Middle frontal gyrus (tissue), 1 donor: ENCODE results near the gene CTTNBP2.

Source experiments
- DNase-seq: peaks from one replicate; pipeline ENCODE4 v3.0.0-alpha.2; 2015; ENCODE audit warnings: low spot score; ENCODE audit errors: extremely low spot score

CTTNBP2 gene

DNA sequence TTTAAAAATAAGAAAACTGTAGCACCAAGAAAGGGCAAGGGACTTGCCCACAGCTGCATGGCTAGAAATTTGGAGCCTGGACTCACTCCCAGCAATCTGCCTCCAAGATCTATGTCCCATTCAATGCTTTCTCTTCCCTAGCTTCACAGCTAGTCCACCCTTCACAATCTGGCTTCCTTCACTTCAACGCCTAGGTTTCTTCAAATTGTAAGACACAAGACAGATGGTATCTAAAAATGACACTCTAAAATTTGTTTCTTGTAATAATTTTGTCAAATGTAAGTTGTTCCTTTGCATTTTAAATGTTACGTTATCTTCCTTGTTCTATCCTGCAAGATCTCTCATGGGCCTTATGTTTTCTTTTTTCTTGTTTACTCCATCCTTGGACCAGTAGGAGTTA lies 48.6 kb downstream of the CTTNBP2 start:
- peak; percentile 64 for DNase-seq

DNA sequence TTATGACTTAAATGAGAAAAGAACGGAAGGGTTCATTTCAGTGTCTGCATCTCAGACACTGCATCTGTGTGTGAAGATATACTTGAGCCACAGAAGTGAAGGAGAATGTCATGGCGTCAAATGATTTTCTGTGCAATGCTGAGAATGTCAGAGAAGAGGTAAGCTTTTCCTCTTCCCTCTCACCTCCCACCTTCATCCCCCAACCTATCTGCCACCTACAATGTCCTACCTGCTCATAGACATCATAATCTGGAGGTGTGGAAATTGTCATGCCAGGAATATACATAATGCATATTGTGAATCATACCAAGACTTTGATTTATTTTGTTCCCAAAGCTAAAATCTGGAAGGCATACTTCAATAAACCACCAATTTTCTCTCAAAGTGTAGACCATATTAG lies 53.7 kb downstream of the CTTNBP2 start:
- no peak for DNase-seq

DNA sequence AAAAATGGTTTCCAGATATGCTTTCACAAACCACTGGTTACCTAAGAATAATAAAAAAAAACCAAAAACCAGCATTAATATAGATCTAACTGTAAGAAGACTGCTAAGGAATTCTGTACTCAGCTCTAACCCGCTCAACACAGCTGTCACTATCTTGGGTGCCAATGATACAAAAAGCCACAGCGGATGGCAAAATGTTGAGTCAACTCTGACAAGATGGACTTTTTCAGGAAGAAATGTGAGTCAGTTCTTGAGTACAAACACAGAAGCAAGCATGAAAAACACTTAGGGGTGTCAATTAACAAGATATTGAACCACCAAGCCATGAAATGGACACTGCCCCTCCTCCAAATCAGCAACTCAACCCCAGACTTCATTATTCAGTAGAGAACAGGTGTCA lies 55.0 kb downstream of the CTTNBP2 start:
- DNase-seq = no peak

DNA sequence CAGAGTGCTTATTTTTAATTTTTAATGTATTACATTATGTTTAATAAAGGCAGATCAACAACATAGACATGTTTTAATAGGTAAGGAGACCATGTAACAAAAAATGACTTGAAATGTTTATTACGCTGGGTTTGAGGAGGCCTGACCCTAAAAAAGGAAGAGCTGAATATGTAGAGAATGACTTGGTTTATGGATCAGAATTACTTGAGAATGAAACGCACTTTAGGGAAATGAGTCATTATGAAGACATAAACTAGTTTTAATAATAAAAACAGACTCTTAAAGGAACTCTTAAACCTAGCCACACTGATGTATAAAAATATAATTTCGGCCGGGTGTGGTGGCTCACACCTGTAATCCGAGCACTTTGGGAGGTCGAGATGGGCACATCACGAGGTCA lies 56.5 kb downstream of the CTTNBP2 start:
- DNase-seq = no peak

DNA sequence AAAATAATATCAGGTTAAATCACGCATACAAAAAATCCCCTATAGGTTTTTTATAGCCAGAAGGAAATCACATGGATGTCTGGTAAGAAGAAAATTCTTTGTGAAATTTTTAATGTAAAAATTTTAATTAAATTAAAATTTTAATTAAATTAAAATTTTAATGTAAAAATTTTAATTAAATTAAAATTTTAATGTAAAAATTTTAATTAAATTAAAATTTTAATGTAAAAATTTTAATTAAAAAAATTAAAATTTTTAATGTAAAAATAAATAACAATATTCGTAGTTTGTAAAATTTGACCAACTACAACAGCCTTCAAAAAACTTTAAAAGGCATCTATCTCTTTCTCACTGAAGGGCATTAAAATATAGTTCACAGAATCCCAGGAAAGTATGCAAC lies 61.5 kb downstream of the CTTNBP2 start:
- DNase-seq = no peak

DNA sequence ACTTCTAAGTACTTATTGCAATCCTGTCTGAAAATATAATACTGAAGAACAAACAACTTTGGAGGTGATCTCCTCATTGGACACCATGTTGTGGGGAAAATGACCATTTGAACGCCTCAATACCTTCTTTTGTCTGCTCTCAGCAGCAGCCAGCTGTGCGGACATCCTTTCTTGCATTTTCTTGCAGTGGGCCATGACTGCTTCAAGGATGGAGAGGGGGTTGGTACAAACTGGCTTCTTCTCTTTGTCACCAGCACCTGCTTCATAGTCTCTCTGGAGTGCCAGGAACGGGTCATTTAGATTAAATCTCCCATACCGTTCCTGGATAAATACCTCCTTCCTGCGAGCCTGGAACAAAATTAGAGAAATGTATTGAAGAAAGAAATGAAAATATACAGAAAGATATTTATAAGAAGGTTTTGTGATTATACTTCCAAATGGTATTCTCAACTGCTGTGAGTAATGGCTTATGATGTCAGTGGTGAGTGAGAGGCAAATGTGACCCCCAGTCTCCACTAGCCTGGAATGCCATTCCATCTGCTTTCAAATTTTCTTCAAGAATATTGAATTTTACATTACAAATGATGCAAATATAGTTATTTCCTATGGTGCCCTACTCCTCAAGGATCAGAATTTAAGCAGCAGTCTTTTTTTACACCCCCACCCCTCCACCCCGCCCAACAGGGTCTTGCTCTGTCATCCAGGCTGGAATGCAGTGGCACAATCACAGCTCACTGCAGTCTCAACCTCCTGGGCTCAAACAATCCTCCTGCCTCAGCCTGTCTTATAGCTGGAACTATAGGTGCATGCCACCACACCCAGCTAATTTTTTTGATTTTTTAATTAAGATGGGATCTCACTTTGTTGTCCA lies 62.4 kb downstream of the CTTNBP2 start:
- no peak for DNase-seq

DNA sequence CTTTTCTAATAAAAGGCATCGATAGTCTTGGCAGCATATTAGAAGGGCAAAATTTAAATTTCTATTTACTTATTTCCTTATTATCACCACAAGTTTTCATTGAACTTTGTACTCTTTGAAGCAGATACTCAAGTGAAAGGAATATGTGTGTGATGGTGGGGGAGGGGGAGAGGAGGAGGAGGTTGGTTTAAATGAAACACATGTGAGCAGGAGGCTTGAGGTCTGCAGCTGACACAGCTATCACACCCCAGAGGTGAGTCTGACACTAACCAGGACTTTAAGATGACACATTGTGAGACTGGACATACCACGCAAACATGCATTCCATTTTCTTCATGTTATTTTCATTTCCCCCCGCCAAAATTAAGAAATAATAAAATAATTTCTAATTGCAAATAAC lies 63.3 kb downstream of the CTTNBP2 start:
- DNase-seq = no peak

DNA sequence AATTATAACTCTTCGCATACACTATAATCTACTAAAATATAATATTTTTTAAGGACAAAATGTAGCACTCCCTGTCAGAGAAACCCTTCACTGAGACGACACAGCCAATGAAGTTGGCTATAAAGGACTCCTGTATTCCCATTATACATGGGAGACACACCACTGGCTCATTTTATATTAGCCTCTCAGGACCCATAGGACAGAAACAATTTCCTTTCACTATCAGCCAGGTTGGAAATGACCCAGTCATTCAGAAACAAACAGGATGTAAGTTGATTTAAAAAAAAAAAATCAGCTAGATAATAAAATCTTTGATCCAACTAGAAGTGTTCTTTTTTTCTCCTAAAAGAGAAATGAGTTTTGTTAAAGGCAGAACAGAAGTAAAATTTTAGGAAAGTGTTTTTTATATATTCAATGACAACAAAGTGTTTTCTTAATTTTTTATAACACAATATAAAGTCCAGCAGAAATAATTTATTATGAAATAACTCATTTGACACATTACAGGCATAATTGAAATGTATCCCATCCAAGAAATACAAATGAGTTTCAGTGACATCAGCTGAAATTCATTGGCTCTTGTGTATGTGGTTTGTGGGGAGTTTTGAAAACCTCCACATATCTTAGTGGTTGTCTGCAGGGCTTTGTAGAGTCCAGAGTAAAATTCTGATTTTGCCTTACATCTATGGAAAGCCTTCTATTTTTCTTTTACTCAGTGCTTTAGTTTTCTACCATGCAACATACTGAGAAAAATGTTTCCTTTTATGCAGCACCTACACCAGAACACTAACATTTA lies 64.1 kb downstream of the CTTNBP2 start:
- DNase-seq = no peak

DNA sequence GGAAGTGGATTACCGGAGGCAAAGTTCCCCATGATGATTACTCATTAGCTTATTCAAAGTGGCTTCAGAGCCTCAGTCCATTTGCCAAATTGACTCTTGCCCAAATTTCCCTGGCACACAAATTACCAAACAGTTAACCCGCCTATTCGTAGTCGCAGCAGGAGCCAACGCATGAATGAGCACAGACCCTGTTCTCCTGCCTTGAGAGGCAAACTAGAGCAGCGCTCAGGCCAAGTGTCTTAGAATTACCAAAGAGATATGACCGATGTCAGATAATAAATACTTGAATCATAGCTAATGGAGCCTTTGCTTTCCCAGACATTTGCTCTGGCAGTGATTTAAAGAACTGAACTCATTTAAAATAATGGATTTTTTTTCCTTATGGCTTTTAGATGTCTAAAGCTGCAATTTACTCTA lies 64.9 kb downstream of the CTTNBP2 start:
- DNase-seq = no peak

DNA sequence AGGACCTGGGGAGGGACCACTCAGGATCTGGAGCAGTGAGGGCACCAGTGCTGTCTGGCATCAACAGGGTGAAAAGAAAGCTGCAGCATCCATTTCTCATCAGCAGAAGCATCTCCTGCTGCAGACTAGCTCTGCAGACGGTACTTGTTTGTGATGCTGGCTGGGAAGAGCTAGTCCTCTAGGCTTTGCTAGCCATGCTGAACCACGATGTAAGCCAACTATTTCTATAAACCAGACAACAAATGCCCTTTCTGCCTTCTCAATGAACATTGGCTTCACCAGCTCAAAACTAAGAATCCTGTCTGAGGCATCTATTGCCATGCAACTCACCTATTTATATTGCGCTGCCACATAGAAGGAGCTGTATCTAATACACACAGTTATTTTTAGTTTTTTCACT lies 65.6 kb downstream of the CTTNBP2 start:
- no peak for DNase-seq

DNA sequence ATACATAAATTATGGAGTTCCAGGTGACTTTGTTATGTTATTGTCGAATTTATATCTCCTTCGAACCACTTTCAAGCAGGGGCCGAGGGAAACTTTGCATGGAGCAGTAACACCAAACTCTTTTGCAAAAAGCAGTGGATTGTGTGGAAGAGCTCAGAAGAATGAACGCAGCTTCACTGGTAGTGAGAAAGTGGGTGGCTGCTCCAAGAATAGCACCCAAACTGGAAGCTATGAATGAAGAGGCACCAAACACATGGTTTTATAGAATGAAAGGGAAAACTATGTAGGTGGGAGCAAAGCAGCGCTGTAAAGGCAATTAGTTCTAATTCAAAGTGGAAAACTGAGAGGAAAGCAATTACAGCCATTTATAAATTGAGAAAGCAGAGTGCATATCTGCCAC lies 67.2 kb downstream of the CTTNBP2 start:
- DNase-seq = no peak

DNA sequence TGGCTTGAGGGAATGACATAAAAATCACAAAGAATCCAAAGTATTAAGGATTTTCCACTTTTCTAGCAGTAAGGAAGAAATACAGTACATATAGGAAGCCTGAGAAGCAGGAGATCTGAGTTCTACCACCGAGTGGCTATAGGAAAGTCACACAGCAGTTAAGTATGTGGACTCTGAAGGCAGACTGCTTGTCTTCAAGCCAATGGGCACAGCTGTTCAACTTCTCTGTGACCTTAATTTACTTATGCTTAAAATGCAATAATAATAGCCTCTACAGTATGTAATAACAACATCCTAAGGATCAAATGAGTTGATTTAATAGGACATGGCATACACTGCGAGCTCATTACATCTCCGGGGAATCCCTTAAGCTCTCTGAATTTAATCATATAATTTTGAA lies 68.0 kb downstream of the CTTNBP2 start:
- DNase-seq = no peak

DNA sequence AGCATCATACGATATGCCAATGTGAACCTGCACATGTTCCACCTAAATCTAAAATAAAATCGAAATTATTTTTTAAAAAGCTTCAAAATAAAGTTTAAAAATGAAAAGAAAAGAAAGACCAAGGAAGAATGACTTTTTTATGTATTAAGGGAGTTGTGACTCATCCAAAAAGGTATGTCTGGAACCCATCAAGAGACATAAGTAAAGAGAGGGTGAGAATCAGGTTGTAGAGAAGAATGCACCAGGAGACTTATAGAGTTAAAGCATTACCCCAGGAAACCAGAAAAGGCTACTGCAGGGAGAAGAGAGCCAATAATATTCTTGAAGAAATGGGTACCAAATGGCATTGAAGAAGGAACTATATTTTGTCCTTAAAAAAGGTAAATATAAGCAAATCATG lies 69.8 kb downstream of the CTTNBP2 start:
- DNase-seq = no peak

DNA sequence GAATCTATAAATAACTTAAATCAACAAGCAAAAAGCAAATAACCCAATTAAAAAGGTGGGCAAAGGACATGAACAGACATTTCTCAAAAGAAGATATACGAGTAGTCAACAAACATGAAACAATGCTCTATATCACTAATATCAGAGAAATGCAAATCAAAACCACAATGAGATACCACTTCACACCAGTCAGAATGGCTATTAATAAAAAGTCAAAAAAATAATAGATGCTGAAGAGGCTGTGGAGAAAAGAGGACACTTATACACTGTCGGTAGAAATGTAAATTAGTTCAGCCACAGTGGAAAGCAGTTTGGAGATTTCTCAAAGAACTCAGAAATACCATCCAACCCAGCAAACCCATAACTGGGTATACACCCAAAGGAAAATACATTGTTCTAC lies 70.6 kb downstream of the CTTNBP2 start:
- no peak for DNase-seq

DNA sequence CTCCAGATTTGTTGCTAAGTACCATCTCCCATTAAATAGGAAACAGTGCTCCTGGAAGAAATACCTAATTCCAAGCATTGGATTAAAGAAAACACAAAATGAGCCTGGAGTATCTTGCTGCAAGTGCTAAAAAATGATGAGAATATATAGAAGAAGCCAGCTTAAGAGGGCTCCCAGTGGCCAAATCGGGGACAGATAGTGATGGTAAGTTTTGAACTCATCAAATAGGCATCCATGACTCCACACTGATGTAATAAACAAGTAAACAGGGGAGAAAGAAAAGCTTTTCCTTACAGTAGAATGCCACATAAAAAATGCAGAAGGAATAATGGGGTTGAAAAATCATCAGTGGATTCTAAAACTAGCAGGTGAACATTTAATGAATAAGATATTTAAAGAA lies 72.4 kb downstream of the CTTNBP2 start:
- no peak for DNase-seq

DNA sequence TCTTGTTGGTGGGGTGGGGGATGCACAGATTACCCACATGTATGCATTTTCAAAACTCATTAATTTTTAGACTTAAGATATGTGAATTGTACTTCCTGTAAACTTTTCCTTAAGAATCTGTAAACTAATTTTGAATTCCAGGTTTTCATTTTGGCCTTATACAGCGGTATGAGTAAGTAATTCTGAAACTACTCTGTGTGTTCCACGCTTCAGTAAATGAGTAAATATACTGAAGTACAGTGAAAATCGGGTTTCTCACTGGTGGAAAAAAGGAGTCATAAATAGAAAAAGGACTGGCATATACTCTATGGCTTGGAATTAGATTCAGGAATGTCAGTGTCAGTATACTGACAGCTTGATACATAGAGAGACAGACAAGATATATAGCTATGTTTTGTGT lies 72.8 kb downstream of the CTTNBP2 start:
- no peak for DNase-seq

DNA sequence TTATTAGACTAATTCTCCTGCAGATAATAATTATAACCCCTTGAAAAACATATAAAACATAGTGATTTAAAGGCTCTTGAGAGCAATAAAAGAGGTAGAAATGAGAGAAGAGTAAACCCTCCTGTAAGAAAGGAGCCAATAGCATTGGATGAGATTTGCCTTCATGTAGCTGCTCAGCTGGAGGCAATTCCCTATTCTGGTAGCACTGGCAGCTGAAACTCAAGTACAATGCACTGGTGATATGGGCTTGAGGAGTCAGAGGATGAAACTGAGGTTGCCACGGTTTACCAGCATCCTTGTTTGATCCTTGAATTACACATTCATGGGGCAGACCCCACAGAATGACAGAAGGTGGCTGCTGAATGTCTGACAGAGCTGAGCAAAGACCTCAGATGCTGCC lies 76.4 kb downstream of the CTTNBP2 start:
- DNase-seq = no peak

DNA sequence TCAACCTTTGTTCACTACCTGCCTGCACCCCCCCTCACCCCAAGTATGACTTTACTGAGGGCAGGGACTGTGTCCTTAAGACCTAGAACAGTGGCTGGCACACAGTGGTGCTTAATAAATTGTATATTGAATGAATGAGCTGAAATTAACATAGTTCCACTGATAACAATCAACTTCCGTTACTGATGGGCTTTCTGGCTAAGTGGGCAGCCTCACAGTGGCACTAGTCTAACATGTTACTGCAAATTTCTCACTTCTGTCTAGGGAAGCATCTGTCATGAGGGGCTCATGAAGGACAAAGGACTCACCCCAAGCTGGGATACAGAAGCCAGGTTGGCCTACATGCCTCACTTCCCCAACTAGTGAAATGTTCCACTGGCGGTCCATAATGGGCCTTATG lies 79.3 kb downstream of the CTTNBP2 start:
- no peak for DNase-seq

DNA sequence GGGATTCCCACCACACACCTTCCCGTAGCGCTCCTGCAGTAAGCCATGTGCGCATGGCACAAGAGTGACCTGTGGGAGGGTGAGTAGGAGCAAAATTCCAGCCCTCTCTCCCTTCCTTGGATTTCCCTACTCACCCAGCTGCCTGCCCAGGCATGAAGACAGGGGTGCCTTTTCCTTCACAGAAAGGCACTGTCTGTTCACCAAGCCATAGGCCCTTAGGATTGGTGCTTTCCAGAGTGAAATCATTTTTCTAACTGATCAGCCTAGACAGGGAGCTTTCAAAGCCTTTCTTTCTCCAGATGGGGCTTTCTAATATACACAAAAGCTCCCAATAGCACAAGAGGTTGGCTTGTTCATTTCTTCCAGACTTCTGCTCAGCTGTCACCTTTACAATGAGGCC lies 79.7 kb downstream of the CTTNBP2 start:
- no peak for DNase-seq

DNA sequence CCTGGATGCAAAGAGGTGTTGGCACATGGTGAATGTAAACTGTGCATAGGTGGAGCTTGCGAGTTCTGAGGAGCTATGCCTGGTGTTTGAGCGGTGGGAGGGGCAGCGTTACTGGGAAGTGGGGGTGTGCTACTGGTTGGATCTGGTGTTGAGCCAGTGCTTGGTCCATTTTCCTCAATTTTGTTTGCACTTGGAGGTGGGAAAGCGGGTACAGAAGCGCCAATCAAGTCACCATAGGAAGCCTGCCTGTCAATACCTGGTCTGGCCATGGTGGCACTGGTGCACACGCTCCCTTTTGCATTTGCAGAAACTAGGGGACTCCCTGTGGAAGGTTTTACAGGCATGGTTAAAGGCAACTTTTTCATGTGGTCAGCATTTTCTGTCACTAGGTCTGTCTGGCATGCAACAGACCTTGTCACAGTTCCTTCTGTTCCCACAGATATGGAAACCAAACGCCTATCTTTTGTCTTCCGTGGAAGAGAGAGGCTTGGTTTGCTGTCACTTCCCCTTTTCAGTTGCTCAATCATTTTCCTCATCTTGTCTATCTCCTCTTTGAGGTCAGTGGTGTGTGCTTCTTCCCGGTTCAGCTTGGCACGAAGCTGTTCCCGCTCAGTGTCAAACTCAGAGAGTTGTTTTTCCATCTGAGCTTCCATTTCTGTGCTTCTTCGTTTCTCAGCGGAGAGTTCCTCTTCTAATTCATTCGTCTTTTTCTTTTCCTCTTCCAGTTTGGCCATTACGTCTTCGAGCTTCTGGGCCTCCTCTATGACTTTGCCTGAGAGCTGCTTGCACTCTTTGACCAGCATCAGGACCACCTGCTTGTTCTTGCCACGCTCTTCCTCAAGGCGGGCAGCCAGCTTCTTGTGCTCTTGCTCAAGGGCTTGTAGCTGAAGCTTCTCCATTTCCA lies 81.1 kb downstream of the CTTNBP2 start:
- no peak for DNase-seq

DNA sequence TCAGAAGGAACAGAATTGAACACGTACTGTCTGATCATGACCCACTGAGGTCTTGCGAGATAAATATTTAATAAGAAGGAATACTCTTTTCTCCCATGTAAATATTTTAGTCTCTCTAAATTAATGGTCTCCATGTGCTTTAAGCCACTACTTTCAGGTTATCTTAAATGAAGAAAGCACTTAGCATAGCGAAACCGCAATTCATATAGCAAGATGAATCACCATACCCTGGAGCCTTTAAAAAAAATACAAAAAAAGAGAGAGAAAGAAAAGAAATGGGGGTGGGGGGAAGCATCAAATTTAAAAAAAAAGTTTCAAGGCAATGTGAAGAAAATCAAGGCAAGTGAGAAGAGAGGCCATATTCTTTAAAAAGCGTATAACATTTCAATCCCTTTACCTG lies 82.5 kb downstream of the CTTNBP2 start:
- DNase-seq = no peak

DNA sequence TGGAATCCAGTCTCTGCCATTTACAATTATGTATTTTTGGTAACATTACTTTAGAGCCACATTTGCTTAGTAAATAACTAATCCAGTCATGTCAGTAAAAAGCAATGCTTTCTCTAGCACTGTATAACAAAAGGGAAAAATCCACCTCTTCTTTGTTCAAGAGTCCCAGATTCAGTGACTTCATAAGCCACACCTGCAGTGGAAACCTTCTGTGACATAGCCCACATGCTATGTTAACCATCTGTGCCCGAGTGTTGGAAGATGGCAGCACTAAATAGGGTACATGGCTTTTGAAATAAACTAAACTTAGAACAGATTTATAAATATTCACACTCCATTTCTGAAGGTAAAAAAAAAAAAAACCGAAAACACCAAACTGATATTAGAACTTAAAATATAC lies 83.0 kb downstream of the CTTNBP2 start:
- DNase-seq = no peak
